Activated CD4-positive, alpha-beta memory T cell treated with anti-CD3 and anti-CD28 coated beads for 36 hours (primary cell): ENCODE measurements around the gene DISP3. TPM values are rescaled to one million over a fixed set of nuclear protein-coding genes. Genes with fewer than 3 reads are reported as not detected.

Source experiments
- CTCF ChIA-PET: fragments of 350-600 bp; sonication (Branson Sonifier 250); formaldehyde crosslinking; loops from one replicate; lab custom pipeline; 2021; ENCODE audit warnings: antibody characterized with exemption, inconsistent platforms; lab: Charles Lee
- POLR2A ChIA-PET: fragments of 350-600 bp; sonication (Branson Sonifier 250); formaldehyde crosslinking; loops from one replicate; lab custom pipeline; 2021; ENCODE audit warnings: antibody characterized with exemption; lab: Charles Lee
- DNase-seq: peaks from one replicate; pipeline ENCODE4 v3.0.0-alpha.2; 2020
- H3K27ac Mint-ChIP-seq: one replicate; pipeline ENCODE4 v1.8.0; 2021; ENCODE audit warnings: mixed read lengths
- H3K27me3 Mint-ChIP-seq: one replicate; pipeline ENCODE4 v1.8.0; 2021; ENCODE audit warnings: mixed read lengths
- H3K36me3 Mint-ChIP-seq: one replicate; pipeline ENCODE4 v1.8.0; 2021; ENCODE audit warnings: mixed read lengths
- H3K4me1 Mint-ChIP-seq: one replicate; pipeline ENCODE4 v1.8.0; 2021; ENCODE audit warnings: low read depth, mixed read lengths
- H3K4me3 Mint-ChIP-seq: one replicate; pipeline ENCODE4 v1.8.0; 2021; ENCODE audit warnings: mild to moderate bottlenecking, mixed read lengths
- H3K9me3 Mint-ChIP-seq: one replicate; pipeline ENCODE4 v1.8.0; 2021; ENCODE audit warnings: mixed read lengths
- intact Hi-C: fragments of 100-400 bp; cut with micrococcal nuclease; formaldehyde crosslinking; loops from one replicate; pipeline ENCODE4 v1.15.1; 2023
- total RNA-seq, 2 experiments: library from RNA; stranded (reverse); gene quantifications; one replicate each; pipeline ENCODE4 v1.2.3, GENCODE V29; 2021

The DISP3 gene
- total RNA-seq, 2 experiments from 2014 or later, result 0.07 to 0.21 TPM

GRCh38 chr1:11482701-11483479 is 3.9 kb downstream of the DISP3 start:
- no peaks in the 10 kb centered on the region for H3K9me3 Mint-ChIP-seq
- peaks cover 2% of the 10 kb centered on the region for H3K36me3 Mint-ChIP-seq
- DNase-seq, result no peak
- H3K27ac Mint-ChIP-seq, result no peak overlapping the region
- POLR2A ChIA-PET, result no interaction called here
- intact Hi-C loops, result no loop called here
- peaks cover 8% of the 10 kb centered on the region for H3K4me1 Mint-ChIP-seq
- H3K4me3 Mint-ChIP-seq, result no peak overlapping the region
- CTCF ChIA-PET, result no interaction called here
- peaks cover 45% of the 10 kb centered on the region for H3K27me3 Mint-ChIP-seq

GRCh38 chr1:11483581-11484320 is 4.8 kb downstream of the DISP3 start:
- DNase-seq, result no peak
- Mint-ChIP-seq H3K9me3 (no peaks in the 10 kb centered on the region), H3K36me3 (peaks cover 2% of the 10 kb centered on the region), H3K4me1 (peaks cover 8% of the 10 kb centered on the region), H3K27me3 (peaks cover 39% of the 10 kb centered on the region), H3K27ac (no peak overlapping the region), H3K4me3 (no peak overlapping the region)
- ChIA-PET POLR2A (no interaction called here), CTCF (no interaction called here)
- intact Hi-C loops, result no loop called here

GRCh38 chr1:11484321-11484655 is 5.3 kb downstream of the DISP3 start:
- Mint-ChIP-seq H3K4me1 (peaks cover 8% of the 10 kb centered on the region), H3K27me3 (peaks cover 39% of the 10 kb centered on the region), H3K9me3 (no peaks in the 10 kb centered on the region), H3K36me3 (peaks cover 2% of the 10 kb centered on the region), H3K27ac (no peak overlapping the region), H3K4me3 (no peak overlapping the region)
- ChIA-PET POLR2A (no interaction called here), CTCF (no interaction called here)
- intact Hi-C loops, result no loop called here
- no peak for DNase-seq

- Mint-ChIP-seq H3K4me3 (no peak overlapping the region), H3K4me1 (peaks cover 6% of the 10 kb centered on the region), H3K36me3 (peaks cover 2% of the 10 kb centered on the region), H3K9me3 (no peaks in the 10 kb centered on the region), H3K27me3 (peaks cover 40% of the 10 kb centered on the region), H3K27ac (no peak overlapping the region)
- DNase-seq, result no peak
- intact Hi-C loops, result no loop called here
- ChIA-PET POLR2A (no interaction called here), CTCF (no interaction called here)
Observed at GRCh38 chr1:11485191-11485590, 6.2 kb downstream of the DISP3 start.

- POLR2A ChIA-PET, result no interaction called here
- CTCF ChIA-PET, result interaction anchor here (0.9 kb wide), 1 partner anchor 7 kb away, joined by 3 read pairs; no protein-coding TSS in a partner anchor
- H3K36me3 Mint-ChIP-seq, result no peaks in the 10 kb centered on the region
- H3K4me1 Mint-ChIP-seq, result no peaks in the 10 kb centered on the region
- intact Hi-C loops, result no loop called here
- peaks cover 29% of the 10 kb centered on the region for H3K27me3 Mint-ChIP-seq
- H3K27ac Mint-ChIP-seq, result no peak overlapping the region
- no peak for DNase-seq
- no peaks in the 10 kb centered on the region for H3K9me3 Mint-ChIP-seq
- H3K4me3 Mint-ChIP-seq, result no peak overlapping the region
Observed at GRCh38 chr1:11486231-11487009, 7.5 kb downstream of the DISP3 start.

- no peak for DNase-seq
- ChIA-PET CTCF (interaction anchor here (0.9 kb wide), 1 partner anchor 8 kb away, joined by 3 read pairs; no protein-coding TSS in a partner anchor), POLR2A (no interaction called here)
- H3K4me1 Mint-ChIP-seq, result no peaks in the 10 kb centered on the region
- no peak overlapping the region for H3K4me3 Mint-ChIP-seq
- H3K36me3 Mint-ChIP-seq, result no peaks in the 10 kb centered on the region
- peaks cover 22% of the 10 kb centered on the region for H3K27me3 Mint-ChIP-seq
- H3K9me3 Mint-ChIP-seq, result no peaks in the 10 kb centered on the region
- no peak overlapping the region for H3K27ac Mint-ChIP-seq
- intact Hi-C loops, result no loop called here
Observed at GRCh38 chr1:11487196-11487751, 8.3 kb downstream of the DISP3 start.

- intact Hi-C loops, result no loop called here
- POLR2A ChIA-PET, result no interaction called here
- Mint-ChIP-seq H3K27ac (no peak overlapping the region), H3K4me3 (no peak overlapping the region), H3K9me3 (no peaks in the 10 kb centered on the region), H3K36me3 (no peaks in the 10 kb centered on the region), H3K4me1 (no peaks in the 10 kb centered on the region), H3K27me3 (peaks cover 22% of the 10 kb centered on the region)
- CTCF ChIA-PET, result interaction anchor here (0.8 kb wide), 1 partner anchor 154 kb away, joined by 3 read pairs; no protein-coding TSS in a partner anchor
- no peak for DNase-seq
Observed at GRCh38 chr1:11488201-11488770, 9.3 kb downstream of the DISP3 start.

GRCh38 chr1:11488966-11489625 is 10.1 kb downstream of the DISP3 start:
- Mint-ChIP-seq H3K36me3 (no peaks in the 10 kb centered on the region), H3K27ac (no peak overlapping the region), H3K4me3 (no peak overlapping the region), H3K27me3 (peaks cover 20% of the 10 kb centered on the region), H3K4me1 (no peaks in the 10 kb centered on the region), H3K9me3 (peaks cover 4% of the 10 kb centered on the region)
- no peak for DNase-seq
- POLR2A ChIA-PET, result no interaction called here
- intact Hi-C loops, result no loop called here
- CTCF ChIA-PET, result no interaction called here

- intact Hi-C loops, result no loop called here
- POLR2A ChIA-PET, result no interaction called here
Observed at GRCh38 chr1:11492235-11492634, 13.3 kb downstream of the DISP3 start.

GRCh38 chr1:11493972-11494655 is 15.2 kb downstream of the DISP3 start:
- peaks cover 5% of the 10 kb centered on the region for H3K27me3 Mint-ChIP-seq
- no peak overlapping the region for H3K27ac Mint-ChIP-seq
- ChIA-PET POLR2A (interaction anchor here (0.5 kb wide), 1 partner anchor 110 kb away, joined by 5 read pairs; no protein-coding TSS in a partner anchor), CTCF (no interaction called here)
- intact Hi-C loops, result no loop called here
- H3K9me3 Mint-ChIP-seq, result peaks cover 4% of the 10 kb centered on the region
- H3K4me3 Mint-ChIP-seq, result no peak overlapping the region
- DNase-seq, result no peak
- no peaks in the 10 kb centered on the region for H3K36me3 Mint-ChIP-seq
- no peaks in the 10 kb centered on the region for H3K4me1 Mint-ChIP-seq

More at GRCh38 chr1:11492235-11492634, 13.3 kb downstream of the DISP3 start:
- Mint-ChIP-seq H3K27me3 (peaks cover 9% of the 10 kb centered on the region), H3K27ac (no peak overlapping the region), H3K4me3 (no peak overlapping the region), H3K9me3 (peaks cover 4% of the 10 kb centered on the region), H3K36me3 (no peaks in the 10 kb centered on the region), H3K4me1 (no peaks in the 10 kb centered on the region)
- no peak for DNase-seq
- CTCF ChIA-PET, result no interaction called here

GRCh38 chr1:11494771-11495170 is 15.8 kb downstream of the DISP3 start:
- intact Hi-C loops, result no loop called here
- ChIA-PET POLR2A (interaction anchor here (0.5 kb wide), 1 partner anchor 109 kb away, joined by 5 read pairs; no protein-coding TSS in a partner anchor), CTCF (no interaction called here)
- Mint-ChIP-seq H3K27me3 (peaks cover under 1% of the 10 kb centered on the region), H3K9me3 (peaks cover 4% of the 10 kb centered on the region), H3K4me1 (no peaks in the 10 kb centered on the region), H3K4me3 (no peak overlapping the region), H3K27ac (no peak overlapping the region), H3K36me3 (no peaks in the 10 kb centered on the region)
- no peak for DNase-seq
